Measurements from ENCODE around the gene RAB32.
"Not testable (repeated sequence)": the region's sequence is repeated elsewhere in the genome, so short reads cannot be mapped to it uniquely, and the experiment has no call there.

RAB32 gene

GRCh38 chr6:146543211-146543939, at the start of gene RAB32:
Gene RAB32 (plus strand): TSS chr6:146543833. CDS start chr6:146543872, 39 bp downstream.
- DNase-seq (ENCODE audit: extremely low read depth in 1 of 2, low read depth in 1 of 2), result peak in 1 of 2 donors; percentile 3

- no peak for DNase-seq (ENCODE audit: extremely low read depth in 1 of 2, low read depth in 1 of 2)
These were observed 45.3 kb upstream of the RAB32 start for GRCh38 chr6:146498309-146498708.

- DNase-seq (ENCODE audit: extremely low read depth in 1 of 2, low read depth in 1 of 2), result no peak
These were observed 40.5 kb upstream of the RAB32 start for GRCh38 chr6:146503096-146503495.

GRCh38 chr6:146515212-146515611, 28.4 kb upstream of the RAB32 start:
- DNase-seq (ENCODE audit: extremely low read depth in 1 of 2, low read depth in 1 of 2), result no peak

- DNase-seq (ENCODE audit: extremely low read depth in 1 of 2, low read depth in 1 of 2), result no peak
These were observed 17.4 kb upstream of the RAB32 start for GRCh38 chr6:146526192-146526591.

- DNase-seq (ENCODE audit: extremely low read depth in 1 of 2, low read depth in 1 of 2), result no peak
These were observed 10.9 kb upstream of the RAB32 start for GRCh38 chr6:146532702-146533101.

- no peak for DNase-seq (ENCODE audit: extremely low read depth in 1 of 2, low read depth in 1 of 2)
These were observed 787 bp upstream of the RAB32 start for GRCh38 chr6:146542881-146543210.

GRCh38 chr6:146543940-146544615, 445 bp downstream of the RAB32 start:
- DNase-seq (ENCODE audit: extremely low read depth in 1 of 2, low read depth in 1 of 2), result no peak

- no peak for DNase-seq (ENCODE audit: extremely low read depth in 1 of 2, low read depth in 1 of 2)
These were observed 1.1 kb downstream of the RAB32 start for GRCh38 chr6:146544616-146545182.

GRCh38 chr6:146545581-146545980, 1.9 kb downstream of the RAB32 start:
- DNase-seq (ENCODE audit: extremely low read depth in 1 of 2, low read depth in 1 of 2), result no peak

GRCh38 chr6:146546443-146547043, 2.9 kb downstream of the RAB32 start:
- DNase-seq (ENCODE audit: extremely low read depth in 1 of 2, low read depth in 1 of 2), result no peak

- DNase-seq (ENCODE audit: extremely low read depth in 1 of 2, low read depth in 1 of 2), result no peak
These were observed 4.3 kb downstream of the RAB32 start for GRCh38 chr6:146547889-146548288.

GRCh38 chr6:146548898-146549374, 5.3 kb downstream of the RAB32 start:
- DNase-seq (ENCODE audit: extremely low read depth in 1 of 2, low read depth in 1 of 2), result no peak

- no peak for DNase-seq (ENCODE audit: extremely low read depth in 1 of 2, low read depth in 1 of 2)
These were observed 7.3 kb downstream of the RAB32 start for GRCh38 chr6:146550911-146551310.

- DNase-seq (ENCODE audit: extremely low read depth in 1 of 2, low read depth in 1 of 2), result no peak
These were observed 7.9 kb downstream of the RAB32 start for GRCh38 chr6:146551545-146551944.

GRCh38 chr6:146553377-146554135, 9.9 kb downstream of the RAB32 start:
- no peak for DNase-seq (ENCODE audit: extremely low read depth in 1 of 2, low read depth in 1 of 2)

- no peak for DNase-seq (ENCODE audit: extremely low read depth in 1 of 2, low read depth in 1 of 2)
These were observed 17.0 kb downstream of the RAB32 start for GRCh38 chr6:146560607-146561006.

GRCh38 chr6:146566661-146567060, 23.0 kb downstream of the RAB32 start:
- DNase-seq (ENCODE audit: extremely low read depth in 1 of 2, low read depth in 1 of 2), result not testable (repeated sequence)

GRCh38 chr6:146568619-146569018, 25.0 kb downstream of the RAB32 start:
- not testable (repeated sequence) for DNase-seq (ENCODE audit: extremely low read depth in 1 of 2, low read depth in 1 of 2)

GRCh38 chr6:146574211-146574610, 30.6 kb downstream of the RAB32 start:
- no peak for DNase-seq (ENCODE audit: extremely low read depth in 1 of 2, low read depth in 1 of 2)

GRCh38 chr6:146578054-146578453, 34.4 kb downstream of the RAB32 start:
- no peak for DNase-seq (ENCODE audit: extremely low read depth in 1 of 2, low read depth in 1 of 2)
